ENCODE data around the gene PINLYP.
"Not testable (repeated sequence)": the region's sequence is repeated elsewhere in the genome, so short reads cannot be mapped to it uniquely, and the experiment has no call there.

PINLYP gene

DNA sequence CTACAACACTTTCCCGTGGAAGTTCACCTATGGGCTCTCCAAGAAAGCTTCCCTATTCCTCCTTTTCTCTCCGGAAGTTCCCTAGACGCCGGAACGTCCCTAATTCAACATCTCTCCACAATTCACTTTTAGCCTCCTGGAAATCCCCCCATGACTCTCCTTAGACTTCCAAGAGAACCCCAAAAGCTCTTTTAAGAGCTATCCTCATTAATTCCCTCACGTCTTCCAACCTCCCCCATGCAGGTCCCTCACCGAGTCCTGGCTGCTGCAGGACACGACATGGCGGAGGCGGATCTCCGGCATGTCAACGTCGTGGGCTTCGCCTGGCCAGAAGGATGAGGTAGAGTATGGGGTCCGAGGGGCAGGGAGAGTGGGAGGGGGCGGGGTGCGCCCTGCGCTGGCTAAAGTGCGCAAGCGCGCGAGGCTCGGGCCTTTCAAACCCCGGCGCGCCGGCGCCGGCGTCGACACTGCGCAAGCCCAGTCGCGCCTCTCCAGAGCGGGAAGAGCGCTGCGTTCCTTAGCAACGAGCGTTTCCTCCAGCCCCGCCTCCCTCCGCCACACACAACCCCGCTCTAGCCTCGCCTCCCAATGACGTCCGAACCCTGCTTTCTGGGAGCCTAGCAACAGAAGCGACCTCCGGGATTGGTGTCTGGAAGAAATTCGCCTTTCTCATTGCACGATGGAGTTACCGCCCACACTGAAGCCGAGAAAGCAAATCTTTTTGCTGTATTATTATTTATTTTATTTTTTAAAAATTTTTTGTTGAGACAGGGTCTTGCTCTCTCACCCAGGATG lies at the start of gene PINLYP, which contains the start of gene XRCC1:
PINLYP (plus strand) TSS at position 646 of the 795 bp plus-strand sequence. CDS start 1,391 bp downstream, outside the sequence.
XRCC1 (minus strand) TSS at position 372 of the 795 bp plus-strand sequence; CDS start at position 303, 69 bp downstream.
- DNase-seq (ENCODE audit: low read depth in 2 of 2) = peak; percentile 93 to 94

DNA sequence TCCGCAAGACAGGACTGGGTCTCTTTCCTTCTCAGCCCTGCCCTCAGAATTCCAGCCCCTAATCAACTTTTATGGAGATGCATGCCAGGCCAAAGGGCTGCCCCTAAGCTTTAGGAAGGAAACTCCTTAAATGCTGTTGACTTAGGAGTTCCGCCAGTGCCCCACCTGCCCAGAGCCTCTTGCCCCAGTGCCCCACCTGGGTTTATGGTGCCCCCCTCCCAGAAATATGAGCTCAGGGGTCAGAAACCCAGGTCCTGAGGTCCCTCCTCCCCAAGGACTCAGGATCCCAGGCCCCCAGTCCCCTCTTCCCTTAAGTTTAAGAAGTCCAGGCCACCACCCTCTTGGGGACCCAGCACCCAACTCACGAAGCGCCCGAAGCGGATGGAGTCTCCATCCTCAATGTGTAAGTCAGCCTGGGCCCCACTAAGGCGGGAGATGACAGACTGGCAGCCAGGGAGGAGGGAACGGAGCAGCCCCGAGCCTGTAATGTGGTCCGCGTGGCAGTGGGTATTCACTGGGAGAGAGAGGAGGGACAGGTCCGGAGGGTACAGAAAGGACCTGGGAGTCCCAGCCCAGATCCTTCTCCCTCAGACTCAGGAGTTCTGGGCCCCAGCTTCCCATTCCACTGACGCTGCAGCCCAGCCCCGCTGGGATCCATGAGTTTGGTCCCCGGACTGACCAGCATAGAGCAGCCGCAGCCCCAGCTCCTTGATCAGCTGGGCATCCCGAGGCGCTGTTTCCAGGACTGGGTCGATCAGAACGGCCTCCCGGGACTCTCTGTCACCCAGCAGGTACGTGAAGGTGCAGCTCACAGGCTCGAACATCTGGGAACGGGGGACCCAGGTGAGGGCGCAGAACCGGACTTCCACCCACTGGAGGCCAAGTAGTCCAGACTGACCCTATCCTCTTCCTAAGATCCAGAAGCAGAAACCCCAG lies 49.5 kb upstream of the PINLYP start:
- DNase-seq (ENCODE audit: low read depth in 2 of 2) = no peak

DNA sequence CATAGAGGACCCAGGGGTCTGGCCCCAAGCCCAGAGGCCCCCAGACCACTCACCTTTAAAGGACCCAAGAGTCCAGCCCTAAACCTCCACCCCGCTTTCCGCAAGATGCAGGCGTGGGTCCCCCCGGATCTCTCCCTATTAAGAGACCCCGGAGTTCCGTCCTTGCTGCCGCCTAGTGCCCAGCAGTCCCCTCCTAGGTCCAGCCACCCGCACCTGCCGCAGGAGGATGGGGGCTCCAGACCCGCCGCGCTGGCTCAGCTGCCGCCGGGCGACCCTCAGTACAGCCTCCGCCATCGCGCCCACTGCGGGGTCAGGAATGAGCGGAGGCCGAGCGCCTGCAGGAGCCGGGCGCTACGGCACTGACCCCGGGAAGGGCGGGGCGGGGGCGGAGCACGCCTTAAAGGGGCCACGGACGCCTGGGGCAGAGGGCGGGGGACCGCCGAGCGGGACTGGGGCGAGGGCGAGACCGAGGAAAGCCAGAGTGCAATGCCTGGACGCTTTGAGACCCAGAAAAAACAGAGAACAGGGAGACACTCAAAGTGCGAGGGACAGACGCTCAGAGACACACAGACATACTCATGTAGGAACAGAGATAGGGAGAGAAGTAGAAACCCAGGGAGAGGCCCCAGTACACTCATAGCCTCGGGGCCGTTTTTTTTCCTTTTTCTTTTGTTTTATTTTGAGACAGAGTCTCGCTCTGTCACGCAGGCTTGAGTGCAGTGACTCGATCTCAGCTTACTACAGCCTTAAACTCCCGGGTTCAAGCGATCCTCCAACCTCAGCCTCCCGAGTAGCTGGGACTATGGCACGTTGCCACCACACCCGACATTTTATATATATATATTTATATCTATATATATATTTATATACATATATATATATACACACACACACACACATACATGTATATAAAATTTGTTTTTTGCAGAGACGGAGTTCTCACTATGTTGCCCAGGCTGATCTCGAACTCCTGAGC lies 48.4 kb upstream of the PINLYP start, which contains the start of gene ETHE1:
ETHE1 (minus strand) TSS at position 318 of the 976 bp plus-strand sequence; CDS start at position 294, 24 bp downstream.
- no peak for DNase-seq (ENCODE audit: low read depth in 2 of 2)

DNA sequence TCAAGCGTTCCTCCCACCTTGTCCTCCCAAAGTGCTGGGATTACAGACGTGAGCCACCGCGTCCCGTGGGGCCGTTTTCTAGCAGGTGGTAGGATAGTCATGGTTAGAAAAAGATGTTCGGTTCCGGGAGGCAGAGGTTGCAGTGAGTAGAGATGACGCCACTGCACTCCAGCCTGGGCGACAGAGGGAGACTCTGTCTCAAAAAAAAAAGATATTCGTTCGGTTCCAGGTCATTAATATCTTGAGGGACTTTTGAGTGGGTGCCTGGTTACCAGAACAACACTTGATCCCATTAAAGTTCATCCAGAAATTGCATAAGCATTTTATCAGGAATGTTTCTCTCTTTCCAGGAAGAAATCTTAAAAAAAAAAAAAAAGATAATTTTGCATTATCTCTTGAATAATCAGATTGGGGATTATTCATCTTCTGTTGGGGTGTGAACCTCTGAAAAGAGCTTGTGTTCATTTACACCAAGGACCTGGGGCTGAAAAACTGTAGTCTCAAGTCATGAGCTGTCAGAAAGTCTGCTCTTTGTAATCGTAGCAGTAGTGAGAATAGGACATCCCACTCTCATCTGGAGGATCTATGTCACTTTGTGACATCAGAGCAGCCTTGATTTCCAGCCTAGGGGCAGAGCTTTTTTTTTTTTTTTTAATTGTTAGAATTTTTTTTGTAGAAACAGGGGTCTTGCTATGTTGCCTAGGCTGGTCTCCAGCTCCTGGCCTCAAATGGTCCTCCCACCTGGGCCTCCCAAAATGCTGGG lies 47.6 kb upstream of the PINLYP start:
- DNase-seq (ENCODE audit: low read depth in 2 of 2) = no peak

DNA sequence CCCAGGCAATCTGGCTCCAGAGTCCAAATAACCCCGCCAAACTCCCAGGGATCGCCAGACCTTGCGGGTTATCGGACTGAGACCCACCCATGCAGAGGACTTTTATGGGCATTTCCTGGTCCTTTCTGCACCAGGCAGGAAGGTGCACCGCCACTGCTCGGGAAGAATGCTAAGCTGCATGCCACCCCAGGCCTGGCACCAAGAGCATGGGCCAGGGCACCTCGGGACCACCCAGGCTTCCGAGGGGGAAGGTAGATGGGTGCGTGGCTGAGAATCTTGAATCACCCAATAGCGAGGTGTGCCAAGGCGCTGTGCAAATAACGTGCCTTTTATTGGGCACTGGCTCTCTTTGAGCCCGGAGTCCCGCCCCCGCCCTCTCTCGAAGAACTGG lies 43.0 kb upstream of the PINLYP start:
- no peak for DNase-seq (ENCODE audit: low read depth in 2 of 2)

DNA sequence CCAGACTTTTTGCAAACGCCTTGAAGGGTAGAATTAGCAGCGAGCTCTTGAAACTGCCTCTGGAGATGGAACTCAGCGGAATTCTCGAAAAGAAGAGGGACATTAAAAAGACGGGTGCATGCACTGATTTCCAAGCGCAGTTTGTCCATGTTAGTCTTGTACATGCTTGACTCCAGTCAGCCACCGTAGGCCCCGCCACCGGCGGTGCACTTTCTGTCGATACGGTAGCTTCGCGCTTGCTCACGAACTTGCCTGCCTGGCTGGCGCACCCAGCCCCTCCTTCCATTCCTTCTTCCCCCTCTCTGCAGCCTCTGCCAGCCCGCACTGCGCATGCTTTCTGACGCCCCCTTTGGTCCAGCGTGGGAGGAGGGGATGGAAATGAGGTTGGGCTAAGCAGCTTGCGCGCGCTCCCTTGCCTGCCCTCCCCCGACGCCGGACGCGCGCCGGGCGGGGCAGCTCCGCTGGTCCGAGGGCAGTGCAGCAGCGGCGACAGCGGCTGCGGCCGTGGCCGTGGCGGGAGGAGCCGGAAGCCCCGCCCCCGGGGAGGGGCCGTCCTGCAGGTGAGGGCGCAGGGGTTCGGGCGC lies 42.5 kb upstream of the PINLYP start, which contains the start of gene ZNF575:
ZNF575 (plus strand) TSS at position 227 of the 584 bp plus-strand sequence. CDS start 1,235 bp downstream, outside the sequence.
- peak; percentile 91 to 92 for DNase-seq (ENCODE audit: low read depth in 2 of 2)

DNA sequence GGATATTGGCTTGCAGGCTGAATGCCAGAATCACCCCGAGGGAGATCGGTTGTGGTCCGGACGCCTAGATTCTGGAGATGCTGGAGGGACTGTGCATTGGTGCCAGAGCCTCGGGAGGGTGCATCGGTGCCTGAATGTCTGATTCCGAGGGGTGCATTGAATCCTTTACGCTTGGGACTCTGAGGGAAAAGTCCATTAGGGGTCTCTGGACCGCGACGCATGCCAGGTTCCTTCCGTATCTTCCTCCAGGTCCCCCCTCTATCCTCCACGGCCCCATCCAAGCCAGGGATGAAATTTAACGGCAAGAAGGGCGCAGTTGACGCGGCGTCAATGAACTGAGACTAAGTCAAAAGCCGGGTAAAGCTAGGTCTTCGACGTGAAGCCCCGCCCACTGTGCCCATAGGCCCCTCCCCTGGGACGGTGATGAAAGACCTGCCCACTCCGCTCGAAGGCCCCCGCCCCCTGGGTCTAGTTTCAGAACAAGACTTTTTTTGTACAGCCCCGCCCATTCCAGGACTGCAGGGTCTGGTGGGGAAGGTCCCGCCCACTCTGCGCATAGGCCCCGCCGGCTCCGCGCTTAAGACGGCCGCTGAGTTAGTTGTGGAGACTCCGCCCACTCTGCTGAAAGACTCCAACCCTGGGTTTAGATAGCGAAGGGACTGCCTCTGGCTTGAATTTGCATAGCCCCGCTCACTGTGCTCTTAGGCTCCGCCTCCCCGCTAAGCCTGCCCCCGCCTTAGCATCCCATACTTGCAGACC lies 41.9 kb upstream of the PINLYP start:
- peak; percentile 99 for DNase-seq (ENCODE audit: low read depth in 2 of 2)

DNA sequence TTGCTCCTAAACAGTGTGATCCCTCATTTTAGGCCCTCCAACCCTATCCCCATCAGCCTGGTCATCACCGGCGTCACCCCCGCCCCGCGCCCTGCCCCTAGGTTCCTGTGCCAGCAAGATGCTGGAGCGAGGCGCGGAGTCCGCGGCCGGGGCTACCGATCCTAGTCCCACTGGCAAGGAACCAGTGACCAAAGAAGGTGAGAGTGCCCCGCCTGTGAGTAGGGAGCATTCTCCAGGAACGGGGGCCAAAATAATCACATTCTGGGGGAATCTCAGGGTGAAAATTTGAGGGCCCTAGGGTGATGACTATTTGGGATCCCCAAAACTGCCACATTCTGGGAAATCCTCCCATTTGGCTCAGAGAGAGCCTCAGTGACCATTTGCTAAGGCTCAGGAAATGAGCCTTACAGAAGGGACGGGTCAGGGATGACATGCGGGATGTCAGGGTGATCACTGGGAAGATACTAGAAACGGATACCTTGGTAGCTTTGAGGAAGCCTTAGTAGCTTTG lies 41.2 kb upstream of the PINLYP start:
- DNase-seq (ENCODE audit: low read depth in 2 of 2) = no peak

DNA sequence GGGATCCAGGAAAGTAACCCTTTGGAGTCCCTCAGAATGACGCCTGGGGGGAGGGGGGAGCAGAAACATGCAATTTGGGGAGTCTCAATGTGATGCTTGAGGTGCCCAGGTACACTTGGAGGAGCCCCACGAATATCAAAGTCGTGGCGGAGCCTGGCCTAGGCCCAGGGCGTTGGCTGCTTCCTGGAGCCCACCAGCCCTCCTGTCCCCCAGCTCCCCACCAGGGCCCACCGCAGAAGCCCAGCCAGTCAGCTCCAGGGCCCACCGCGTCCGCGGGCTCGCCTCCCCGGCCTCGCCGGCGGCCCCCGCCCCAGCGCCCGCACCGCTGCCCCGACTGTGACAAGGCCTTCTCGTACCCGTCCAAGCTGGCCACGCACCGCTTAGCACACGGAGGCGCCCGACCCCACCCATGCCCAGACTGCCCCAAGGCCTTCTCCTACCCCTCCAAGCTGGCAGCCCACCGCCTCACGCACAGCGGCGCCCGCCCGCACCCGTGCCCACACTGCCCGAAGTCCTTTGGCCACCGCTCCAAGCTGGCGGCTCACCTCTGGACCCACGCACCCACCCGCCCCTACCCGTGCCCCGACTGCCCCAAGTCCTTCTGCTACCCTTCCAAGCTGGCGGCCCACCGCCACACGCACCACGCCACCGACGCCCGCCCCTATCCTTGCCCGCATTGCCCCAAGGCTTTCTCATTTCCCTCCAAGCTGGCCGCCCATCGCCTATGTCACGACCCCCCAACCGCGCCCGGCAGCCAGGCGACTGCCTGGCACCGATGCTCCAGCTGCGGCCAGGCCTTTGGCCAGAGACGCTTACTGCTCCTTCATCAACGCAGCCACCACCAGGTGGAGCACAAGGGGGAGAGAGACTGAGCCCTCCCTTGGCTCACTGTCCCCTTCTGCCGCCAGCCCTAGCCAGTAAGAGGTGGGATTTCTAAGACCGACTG lies 40.5 kb upstream of the PINLYP start:
- no peak for DNase-seq (ENCODE audit: low read depth in 2 of 2)

DNA sequence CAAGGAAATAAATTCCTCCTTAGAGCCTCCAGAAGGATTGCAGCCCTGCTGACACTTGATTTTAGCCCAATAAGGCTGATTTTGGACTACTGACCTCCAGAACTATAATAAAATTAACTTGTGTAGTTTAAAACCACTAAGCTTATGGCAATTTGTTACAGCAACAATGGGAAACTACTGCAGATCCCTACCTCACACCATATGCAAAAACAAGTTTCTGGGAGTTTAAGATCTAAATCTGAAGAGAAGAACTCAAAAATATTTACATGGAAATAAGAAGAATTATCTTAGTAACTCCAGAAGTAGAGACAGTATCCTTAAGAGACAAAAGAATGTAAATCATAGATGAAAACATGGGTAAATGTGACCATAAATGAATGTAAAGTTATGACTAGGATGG lies 36.7 kb upstream of the PINLYP start:
- no peak for DNase-seq (ENCODE audit: low read depth in 2 of 2)

DNA sequence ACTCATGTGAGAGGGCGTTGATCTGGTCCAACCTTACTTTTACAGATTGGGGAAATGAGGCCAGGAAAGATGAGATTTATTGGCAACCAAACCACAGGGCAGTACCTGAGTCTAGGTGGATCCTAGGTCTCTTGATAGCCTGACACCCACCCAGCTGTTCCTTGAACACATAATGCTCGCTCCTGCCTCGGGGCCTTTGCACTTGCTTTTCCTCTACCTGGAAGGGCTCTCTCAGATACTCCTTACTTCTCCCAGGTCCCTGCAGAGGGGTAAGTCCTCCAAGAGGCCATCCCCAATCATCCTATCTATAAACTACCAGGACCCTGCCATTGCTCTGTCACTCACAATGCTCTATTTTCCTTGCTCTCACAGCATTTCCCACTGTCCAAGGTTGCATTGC lies 35.2 kb upstream of the PINLYP start:
- DNase-seq (ENCODE audit: low read depth in 2 of 2) = no peak

DNA sequence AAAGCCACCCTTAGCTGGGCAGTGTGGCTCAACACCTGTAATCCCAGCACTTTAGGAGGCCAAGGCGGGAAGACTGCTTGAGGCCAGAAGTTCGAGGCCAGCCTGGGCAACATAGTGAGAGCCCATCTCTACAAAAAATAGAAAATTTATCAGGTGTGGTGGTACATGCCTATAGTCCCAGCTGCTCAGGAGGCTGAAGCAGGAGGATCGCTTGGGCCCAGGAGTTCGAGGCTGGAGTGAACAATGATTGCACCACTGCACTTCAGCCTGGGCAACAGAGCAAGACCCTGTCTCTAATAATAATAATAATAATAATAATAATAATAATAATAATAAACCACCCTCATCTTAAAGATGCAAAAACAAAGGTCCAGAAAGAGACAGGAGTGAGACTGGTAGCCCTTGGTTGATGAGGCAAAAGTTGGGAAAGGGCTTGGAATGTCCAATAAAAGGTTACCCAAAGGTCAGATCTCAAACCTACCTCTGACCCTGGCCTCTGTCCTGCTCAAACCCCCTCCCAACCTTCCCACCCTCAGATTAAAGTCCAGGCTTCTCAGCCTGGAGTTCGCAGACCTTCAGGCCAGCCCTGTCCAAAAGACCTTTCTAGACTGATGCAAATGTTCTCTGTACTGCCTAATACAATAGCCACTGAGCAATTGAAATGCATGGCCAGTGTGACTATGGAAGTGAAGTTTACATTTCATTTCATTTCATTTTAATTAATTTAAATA lies 33.5 kb upstream of the PINLYP start:
- DNase-seq (ENCODE audit: low read depth in 2 of 2) = no peak

DNA sequence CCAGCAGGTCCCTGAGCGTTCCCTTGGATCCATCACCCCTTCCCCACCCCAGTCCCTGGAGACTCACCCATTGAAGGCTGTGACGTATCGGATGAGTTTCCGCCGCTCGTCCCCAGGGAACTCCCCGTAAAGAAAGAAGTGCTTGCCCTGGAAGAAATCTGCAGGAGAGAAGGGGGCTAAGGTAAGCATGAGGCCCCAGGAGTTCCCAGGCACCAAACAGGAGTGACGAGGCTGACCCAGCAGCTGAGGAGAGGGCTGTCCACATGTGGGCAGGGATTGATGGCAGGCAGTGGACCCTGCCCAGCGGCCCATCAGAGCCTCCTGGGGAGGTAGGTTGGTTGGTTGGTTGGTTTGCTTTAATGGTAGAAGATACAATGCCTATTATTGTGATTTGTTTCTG lies 31.5 kb upstream of the PINLYP start:
- no peak for DNase-seq (ENCODE audit: low read depth in 2 of 2)

DNA sequence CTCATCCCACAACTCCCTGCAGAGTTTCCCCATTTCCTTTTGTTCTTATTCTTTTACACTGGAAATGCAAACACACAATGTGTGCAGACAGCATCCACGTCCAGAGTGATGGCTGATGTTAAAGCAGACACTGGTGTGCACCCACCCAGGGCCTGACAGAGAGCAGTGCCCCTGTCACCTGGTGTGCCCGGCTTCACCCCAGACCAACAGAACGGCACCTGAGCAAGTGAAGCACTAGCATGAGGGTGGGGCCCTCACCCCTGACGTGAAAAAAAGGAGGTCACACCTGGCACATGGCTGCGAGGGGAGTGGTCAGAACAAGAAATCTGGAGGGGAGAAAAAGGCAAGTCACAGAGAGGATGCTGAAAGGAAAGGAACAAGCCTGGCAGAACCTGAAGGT lies 30.3 kb upstream of the PINLYP start:
- DNase-seq (ENCODE audit: low read depth in 2 of 2) = no peak

DNA sequence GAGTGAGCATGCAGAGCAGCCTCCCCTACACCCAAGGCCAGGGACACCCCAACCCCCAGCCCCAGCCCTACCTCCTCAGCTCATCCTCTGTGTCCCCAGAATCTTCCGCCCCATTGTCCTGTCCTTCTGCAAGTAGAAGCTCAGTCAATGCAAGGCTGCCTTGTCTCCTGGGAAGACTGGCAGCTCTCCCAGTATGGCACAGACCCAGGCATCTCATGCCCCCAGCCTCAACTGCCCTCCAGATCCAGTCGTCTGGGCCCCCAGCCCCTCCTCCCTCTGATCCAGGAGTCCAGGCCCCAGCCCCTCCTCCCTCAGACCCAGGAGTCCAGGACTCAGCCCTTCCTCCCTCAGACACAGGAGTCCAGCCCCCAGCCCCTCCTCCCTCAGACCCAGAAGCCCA lies 29.6 kb upstream of the PINLYP start:
- DNase-seq (ENCODE audit: low read depth in 2 of 2) = no peak

DNA sequence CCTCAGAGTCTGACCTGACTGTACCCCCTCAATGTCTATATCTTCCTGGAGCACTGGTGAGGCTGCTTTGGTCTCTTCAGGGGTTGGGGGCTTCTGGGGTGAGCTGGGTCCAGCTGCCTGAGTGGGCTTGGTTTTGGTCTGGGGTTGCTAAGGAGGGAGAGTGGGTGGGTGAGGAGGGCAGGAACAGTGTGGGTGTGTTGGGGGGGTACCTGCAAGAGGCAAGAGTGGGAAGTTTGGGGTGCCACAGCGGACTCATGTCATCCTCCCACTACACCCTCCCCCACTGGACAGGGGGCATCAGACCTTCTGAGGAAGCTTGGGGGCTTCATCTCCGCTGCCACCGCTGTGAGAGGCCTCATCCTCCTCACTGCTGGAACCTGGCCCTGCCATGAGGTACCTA lies 29.0 kb upstream of the PINLYP start:
- no peak for DNase-seq (ENCODE audit: low read depth in 2 of 2)

DNA sequence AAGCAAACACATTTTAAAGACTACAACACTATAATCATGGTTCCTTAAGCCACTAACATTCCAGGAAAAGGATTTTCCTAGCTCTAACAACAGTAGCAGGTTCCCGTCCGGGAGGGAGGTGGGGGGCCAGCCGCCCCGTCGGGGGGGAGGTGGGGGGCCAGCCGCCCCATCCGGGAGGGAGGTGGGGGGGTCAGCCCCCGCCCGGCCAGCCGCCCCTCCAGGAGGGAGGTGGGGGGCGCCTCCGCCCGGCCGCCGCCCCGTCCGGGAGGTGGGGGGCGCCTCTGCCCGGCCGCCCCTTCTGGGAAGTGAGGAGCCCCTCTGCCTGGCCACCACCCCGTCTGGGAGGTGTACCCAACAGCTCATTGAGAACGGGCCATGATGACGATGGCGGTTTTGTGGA lies 27.7 kb upstream of the PINLYP start:
- not testable (repeated sequence) for DNase-seq (ENCODE audit: low read depth in 2 of 2)

Data from fibroblast of skin of left biceps (primary cell).